Measurements from ENCODE around the gene ZCRB1. TPM values are rescaled to one million over a fixed set of nuclear protein-coding genes. Genes with fewer than 3 reads are reported as not detected.

Gene ZCRB1
- total RNA-seq, 2 experiments from 2014 or later, result 55.9 to 62.8 TPM

- Mint-ChIP-seq H3K9me3 (ENCODE audit: low read depth) (no peaks in the 10 kb centered on the region), H3K36me3 (no peaks in the 10 kb centered on the region), H3K27me3 (peaks cover 10% of the 10 kb centered on the region), H3K27ac (no peak overlapping the region), H3K4me1 (peaks cover 5% of the 10 kb centered on the region), H3K4me3 (no peak overlapping the region)
- ATAC-seq (no peak), DNase-seq (no peak)
- CTCF ChIA-PET, result interaction anchor here (0.6 to 1.3 kb wide), 2 partner anchors 11 to 31 kb away, joined by 4 to 8 read pairs; no protein-coding TSS in a partner anchor
Measured at GRCh38 chr12:42284876-42285275, 41.0 kb downstream of the ZCRB1 start.

- no peak overlapping the region for H3K4me3 Mint-ChIP-seq
- peaks cover 5% of the 10 kb centered on the region for H3K4me1 Mint-ChIP-seq
- ATAC-seq (no peak), DNase-seq (no peak)
- CTCF ChIA-PET, result interaction anchor here (0.6 to 1.3 kb wide), 2 partner anchors 12 to 31 kb away, joined by 4 to 8 read pairs; no protein-coding TSS in a partner anchor
- H3K9me3 Mint-ChIP-seq (ENCODE audit: low read depth), result no peaks in the 10 kb centered on the region
- H3K27ac Mint-ChIP-seq, result no peak overlapping the region
- H3K27me3 Mint-ChIP-seq, result peaks cover 10% of the 10 kb centered on the region
- H3K36me3 Mint-ChIP-seq, result no peaks in the 10 kb centered on the region
Measured at GRCh38 chr12:42284157-42284556, 41.7 kb downstream of the ZCRB1 start.

GRCh38 chr12:42283739-42284138 lies 42.2 kb downstream of the ZCRB1 start:
- Mint-ChIP-seq H3K9me3 (ENCODE audit: low read depth) (no peaks in the 10 kb centered on the region), H3K4me1 (peaks cover 5% of the 10 kb centered on the region), H3K27ac (no peak overlapping the region), H3K27me3 (peaks cover 10% of the 10 kb centered on the region), H3K36me3 (no peaks in the 10 kb centered on the region), H3K4me3 (no peak overlapping the region)
- no peak for DNase-seq
- no peak for ATAC-seq
- CTCF ChIA-PET, result no interaction called here

GRCh38 chr12:42282294-42282693 lies 43.6 kb downstream of the ZCRB1 start:
- H3K4me1 Mint-ChIP-seq, result peaks cover 5% of the 10 kb centered on the region
- H3K9me3 Mint-ChIP-seq (ENCODE audit: low read depth), result no peaks in the 10 kb centered on the region
- H3K4me3 Mint-ChIP-seq, result no peak overlapping the region
- ATAC-seq (no peak), DNase-seq (no peak)
- peaks cover 16% of the 10 kb centered on the region for H3K27me3 Mint-ChIP-seq
- no peaks in the 10 kb centered on the region for H3K36me3 Mint-ChIP-seq
- CTCF ChIA-PET, result interaction anchor here (1.0 to 1.5 kb wide), 2 partner anchors 13 to 14 kb away, joined by 3 read pairs; no protein-coding TSS in a partner anchor
- no peak overlapping the region for H3K27ac Mint-ChIP-seq

GRCh38 chr12:42281844-42282243 lies 44.0 kb downstream of the ZCRB1 start:
- H3K36me3 Mint-ChIP-seq, result no peaks in the 10 kb centered on the region
- no peak overlapping the region for H3K4me3 Mint-ChIP-seq
- peaks cover 18% of the 10 kb centered on the region for H3K27me3 Mint-ChIP-seq
- H3K9me3 Mint-ChIP-seq (ENCODE audit: low read depth), result no peaks in the 10 kb centered on the region
- ATAC-seq (no peak), DNase-seq (no peak)
- peaks cover 5% of the 10 kb centered on the region for H3K4me1 Mint-ChIP-seq
- no peak overlapping the region for H3K27ac Mint-ChIP-seq
- CTCF ChIA-PET, result interaction anchor here (1.0 to 1.5 kb wide), 2 partner anchors 13 to 14 kb away, joined by 3 read pairs; no protein-coding TSS in a partner anchor

GRCh38 chr12:42281278-42281677 lies 44.6 kb downstream of the ZCRB1 start:
- Mint-ChIP-seq H3K27me3 (peaks cover 18% of the 10 kb centered on the region), H3K36me3 (no peaks in the 10 kb centered on the region), H3K4me3 (no peak overlapping the region), H3K4me1 (peaks cover 5% of the 10 kb centered on the region), H3K9me3 (ENCODE audit: low read depth) (no peaks in the 10 kb centered on the region), H3K27ac (no peak overlapping the region)
- no peak for DNase-seq
- no peak for ATAC-seq
- CTCF ChIA-PET, result interaction anchor here (1.0 to 1.5 kb wide), 2 partner anchors 14 to 15 kb away, joined by 3 read pairs; no protein-coding TSS in a partner anchor

GRCh38 chr12:42278128-42278510 lies 47.8 kb downstream of the ZCRB1 start:
- CTCF ChIA-PET, result no interaction called here
- Mint-ChIP-seq H3K27me3 (peaks cover 16% of the 10 kb centered on the region), H3K4me1 (no peaks in the 10 kb centered on the region), H3K9me3 (ENCODE audit: low read depth) (no peaks in the 10 kb centered on the region), H3K36me3 (no peaks in the 10 kb centered on the region), H3K4me3 (no peak overlapping the region), H3K27ac (no peak overlapping the region)
- DNase-seq, result no peak
- no peak for ATAC-seq

GRCh38 chr12:42277396-42278127 lies 48.3 kb downstream of the ZCRB1 start:
- CTCF ChIA-PET, result no interaction called here

GRCh38 chr12:42275499-42275898 lies 50.4 kb downstream of the ZCRB1 start:
- no peak overlapping the region for H3K27ac Mint-ChIP-seq
- ATAC-seq (no peak), DNase-seq (no peak)
- H3K4me1 Mint-ChIP-seq, result peaks cover 6% of the 10 kb centered on the region
- CTCF ChIA-PET, result no interaction called here
- H3K9me3 Mint-ChIP-seq (ENCODE audit: low read depth), result peaks cover 2% of the 10 kb centered on the region
- no peak overlapping the region for H3K4me3 Mint-ChIP-seq
- peaks cover 2% of the 10 kb centered on the region for H3K36me3 Mint-ChIP-seq
- H3K27me3 Mint-ChIP-seq, result peaks cover 8% of the 10 kb centered on the region

More at GRCh38 chr12:42277396-42278127, 48.3 kb downstream of the ZCRB1 start:
- ATAC-seq (no peak), DNase-seq (no peak)
- Mint-ChIP-seq H3K4me1 (no peaks in the 10 kb centered on the region), H3K36me3 (peaks cover 1% of the 10 kb centered on the region), H3K4me3 (no peak overlapping the region), H3K9me3 (ENCODE audit: low read depth) (peaks cover 1% of the 10 kb centered on the region), H3K27ac (no peak overlapping the region), H3K27me3 (peaks cover 16% of the 10 kb centered on the region)

GRCh38 chr12:42273706-42274105 lies 52.2 kb downstream of the ZCRB1 start:
- H3K36me3 Mint-ChIP-seq, result peaks cover 4% of the 10 kb centered on the region
- no peak overlapping the region for H3K4me3 Mint-ChIP-seq
- CTCF ChIA-PET, result interaction anchor here (0.6 kb wide), 1 partner anchor 122 kb away, joined by 3 read pairs; no protein-coding TSS in a partner anchor
- peaks cover 2% of the 10 kb centered on the region for H3K9me3 Mint-ChIP-seq (ENCODE audit: low read depth)
- DNase-seq (no peak), ATAC-seq (no peak)
- H3K4me1 Mint-ChIP-seq, result peaks cover 6% of the 10 kb centered on the region
- H3K27ac Mint-ChIP-seq, result no peak overlapping the region
- peaks cover 8% of the 10 kb centered on the region for H3K27me3 Mint-ChIP-seq

- H3K4me1 Mint-ChIP-seq, result peaks cover 6% of the 10 kb centered on the region
- H3K27me3 Mint-ChIP-seq, result no peaks in the 10 kb centered on the region
- no peak overlapping the region for H3K4me3 Mint-ChIP-seq
- ATAC-seq (no peak), DNase-seq (no peak)
- CTCF ChIA-PET, result no interaction called here
- peaks cover 4% of the 10 kb centered on the region for H3K36me3 Mint-ChIP-seq
- no peak overlapping the region for H3K27ac Mint-ChIP-seq
- H3K9me3 Mint-ChIP-seq (ENCODE audit: low read depth), result peaks cover 2% of the 10 kb centered on the region
Measured at GRCh38 chr12:42270596-42270995, 55.3 kb downstream of the ZCRB1 start.

- H3K4me1 Mint-ChIP-seq, result peaks cover 9% of the 10 kb centered on the region
- peaks cover 2% of the 10 kb centered on the region for H3K27me3 Mint-ChIP-seq
- ATAC-seq (no peak), DNase-seq (no peak)
- peaks cover under 1% of the 10 kb centered on the region for H3K9me3 Mint-ChIP-seq (ENCODE audit: low read depth)
- H3K4me3 Mint-ChIP-seq, result no peak overlapping the region
- no peak overlapping the region for H3K27ac Mint-ChIP-seq
- CTCF ChIA-PET, result no interaction called here
- peaks cover 3% of the 10 kb centered on the region for H3K36me3 Mint-ChIP-seq
Measured at GRCh38 chr12:42267413-42268190, 58.3 kb downstream of the ZCRB1 start.

GRCh38 chr12:42266579-42267230 lies 59.2 kb downstream of the ZCRB1 start:
- ATAC-seq, result no peak
- peaks cover 2% of the 10 kb centered on the region for H3K27me3 Mint-ChIP-seq
- H3K36me3 Mint-ChIP-seq, result peaks cover 1% of the 10 kb centered on the region
- no peak overlapping the region for H3K27ac Mint-ChIP-seq
- DNase-seq, result no peak
- H3K4me1 Mint-ChIP-seq, result peaks cover 15% of the 10 kb centered on the region
- H3K9me3 Mint-ChIP-seq (ENCODE audit: low read depth), result no peaks in the 10 kb centered on the region
- CTCF ChIA-PET, result no interaction called here
- H3K4me3 Mint-ChIP-seq, result no peak overlapping the region
